ENCODE data around the gene PBX4. TPM values are rescaled to one million over a fixed set of nuclear protein-coding genes. Genes with fewer than 3 reads are reported as not detected.

The PBX4 gene
- total RNA-seq, 4 donors from 2014 or later, result 1.3 to 2.8 (median 1.6) TPM; not detected in 1

GRCh38 chr19:19656451-19657396 is 38.2 kb upstream of the PBX4 start:
- DNase-seq, result no peak
- Histone ChIP-seq H3K9me3 (no peaks in the 10 kb centered on the region), H3K36me3 (no peaks in the 10 kb centered on the region), H3K4me1 (no peaks in the 10 kb centered on the region), H3K27ac (no peak overlapping the region), H3K4me3 (no peak overlapping the region), H3K27me3 (no peaks in the 10 kb centered on the region)
- intact Hi-C loops (cut with DNase I; ENCODE audit: low total_unique reads), result no loop called here
- TF ChIP-seq POLR2A (IDR thresholded peaks at IDR 0.05), result no peak
- no peak for TF ChIP-seq CTCF (IDR thresholded peaks at IDR 0.05)

DNA sequence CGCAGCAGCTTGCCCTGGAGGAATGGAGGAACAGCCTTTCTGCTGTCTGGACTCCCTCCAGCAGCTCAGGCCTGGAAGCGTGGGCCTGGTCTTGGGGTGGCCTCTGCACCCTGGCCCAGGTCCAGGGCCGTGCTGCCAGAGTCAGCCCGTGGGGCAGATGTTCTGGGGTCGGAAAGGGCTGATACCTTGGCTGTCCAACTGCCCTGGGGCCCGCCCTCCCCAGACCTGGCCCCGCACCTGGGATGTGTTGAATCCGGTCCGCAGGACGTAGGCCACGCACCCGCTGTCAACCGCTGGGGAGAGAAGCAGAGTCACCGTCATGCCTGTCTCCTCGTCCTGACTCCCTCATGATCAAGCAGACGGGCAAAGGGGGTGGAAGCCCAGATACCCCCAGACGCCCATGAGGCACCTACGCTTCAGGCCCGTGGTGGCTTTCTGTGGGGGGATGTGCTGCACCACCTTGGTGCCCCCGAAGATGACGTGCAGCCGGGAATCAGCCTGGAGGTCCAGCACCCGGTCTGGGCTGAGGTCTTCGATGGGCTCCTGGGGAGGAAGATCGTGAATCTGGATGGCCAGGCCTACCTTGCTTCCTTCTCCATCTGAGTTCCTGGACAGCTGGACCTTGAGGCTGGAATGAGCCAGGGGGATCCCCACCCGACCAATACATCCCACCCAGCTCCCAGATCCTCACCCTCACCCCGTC is 37.3 kb upstream of the PBX4 start:
- H3K4me1 ChIP-seq, result no peaks in the 10 kb centered on the region
- intact Hi-C loops (cut with DNase I; ENCODE audit: low total_unique reads), result no loop called here
- no peaks in the 10 kb centered on the region for H3K27me3 ChIP-seq
- DNase-seq, result no peak
- no peaks in the 10 kb centered on the region for H3K9me3 ChIP-seq
- no peak overlapping the region for H3K4me3 ChIP-seq
- TF ChIP-seq CTCF (IDR thresholded peaks at IDR 0.05), result no peak
- no peak for TF ChIP-seq POLR2A (IDR thresholded peaks at IDR 0.05)
- no peak overlapping the region for H3K27ac ChIP-seq
- no peaks in the 10 kb centered on the region for H3K36me3 ChIP-seq

DNA sequence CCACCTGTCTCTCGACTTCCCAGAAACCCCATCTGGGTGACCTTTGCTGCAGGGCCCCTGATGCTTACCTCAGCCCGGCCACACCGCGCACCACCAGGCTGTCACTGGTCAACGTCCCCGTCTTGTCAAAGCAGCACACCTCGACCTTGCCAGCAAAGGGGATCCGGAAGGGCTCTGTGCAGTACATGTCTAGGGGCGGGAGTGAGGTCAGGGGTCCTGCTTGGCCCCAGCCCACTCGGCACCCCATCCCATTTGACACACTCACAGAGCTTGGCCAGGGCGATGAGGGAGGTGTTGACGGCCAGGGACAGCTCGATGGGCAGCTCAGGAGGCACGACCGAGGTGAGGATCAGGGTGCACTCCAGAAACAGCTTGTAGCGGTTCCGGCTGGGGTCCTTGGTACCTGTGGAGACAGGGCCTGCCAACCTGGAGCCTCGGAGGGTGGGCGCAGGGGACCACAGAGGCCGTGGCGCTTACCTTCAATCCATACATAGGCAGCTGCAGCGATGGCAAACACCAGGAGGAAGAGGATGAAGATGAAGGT is 36.6 kb upstream of the PBX4 start:
- Histone ChIP-seq H3K4me3 (no peak overlapping the region), H3K36me3 (no peaks in the 10 kb centered on the region), H3K27ac (no peak overlapping the region), H3K4me1 (no peaks in the 10 kb centered on the region), H3K27me3 (no peaks in the 10 kb centered on the region), H3K9me3 (no peaks in the 10 kb centered on the region)
- DNase-seq, result no peak
- TF ChIP-seq CTCF (IDR thresholded peaks at IDR 0.05), result no peak
- no peak for TF ChIP-seq POLR2A (IDR thresholded peaks at IDR 0.05)
- intact Hi-C loops (cut with DNase I; ENCODE audit: low total_unique reads), result no loop called here

GRCh38 chr19:19654441-19654840 is 36.0 kb upstream of the PBX4 start:
- no peaks in the 10 kb centered on the region for H3K36me3 ChIP-seq

More at GRCh38 chr19:19654441-19654840, 36.0 kb upstream of the PBX4 start:
- DNase-seq, result no peak
- Histone ChIP-seq H3K27me3 (no peaks in the 10 kb centered on the region), H3K27ac (no peak overlapping the region), H3K4me1 (no peaks in the 10 kb centered on the region), H3K4me3 (no peak overlapping the region), H3K9me3 (no peaks in the 10 kb centered on the region)
- intact Hi-C loops (cut with DNase I; ENCODE audit: low total_unique reads), result no loop called here
- TF ChIP-seq POLR2A (IDR thresholded peaks at IDR 0.05) (no peak), CTCF (IDR thresholded peaks at IDR 0.05) (no peak)

Measured in uterus (tissue), 4 donors.